NOMO-1 treated with DMSO at 0.1 percent for 48 hours (cell line): ENCODE data around the gene CEACAM21.
A peak's percentile ranks its signal among the peaks of the same experiment; 100 is the strongest.

ENCODE experiments used
- DNase-seq: peaks from one replicate; lab custom pipeline; 2025; ENCODE audit not compliant: unreplicated experiment; lab: John Stamatoyannopoulos, UW

Gene CEACAM21

GRCh38 chr19:41575998-41576397 lies at the start of gene CEACAM21:
Gene CEACAM21 (plus strand): TSS chr19:41576166. CDS start chr19:41576275, 109 bp downstream.
- peak; percentile 97 for DNase-seq

DNA sequence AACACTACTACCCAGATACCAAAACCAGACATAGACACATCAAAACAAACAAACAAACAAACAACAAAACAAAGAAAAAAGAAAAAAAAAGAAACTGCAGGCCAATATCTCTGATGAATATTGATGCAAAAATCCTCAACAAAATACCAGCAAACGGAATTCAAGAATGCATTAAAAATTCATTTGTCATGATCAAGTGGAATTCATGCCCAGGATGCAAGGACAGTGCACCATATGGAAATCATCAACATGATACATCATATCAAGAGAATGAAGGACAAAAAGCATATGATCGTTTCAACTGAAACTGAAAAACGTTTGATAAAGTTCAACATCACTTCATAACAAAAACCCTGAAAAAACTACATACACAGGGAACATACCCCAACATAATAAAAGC lies 48.9 kb upstream of the CEACAM21 start:
- no peak for DNase-seq

- DNase-seq: peak; percentile 84
These were observed 47.9 kb upstream of the CEACAM21 start for GRCh38 chr19:41528106-41528505.

DNA sequence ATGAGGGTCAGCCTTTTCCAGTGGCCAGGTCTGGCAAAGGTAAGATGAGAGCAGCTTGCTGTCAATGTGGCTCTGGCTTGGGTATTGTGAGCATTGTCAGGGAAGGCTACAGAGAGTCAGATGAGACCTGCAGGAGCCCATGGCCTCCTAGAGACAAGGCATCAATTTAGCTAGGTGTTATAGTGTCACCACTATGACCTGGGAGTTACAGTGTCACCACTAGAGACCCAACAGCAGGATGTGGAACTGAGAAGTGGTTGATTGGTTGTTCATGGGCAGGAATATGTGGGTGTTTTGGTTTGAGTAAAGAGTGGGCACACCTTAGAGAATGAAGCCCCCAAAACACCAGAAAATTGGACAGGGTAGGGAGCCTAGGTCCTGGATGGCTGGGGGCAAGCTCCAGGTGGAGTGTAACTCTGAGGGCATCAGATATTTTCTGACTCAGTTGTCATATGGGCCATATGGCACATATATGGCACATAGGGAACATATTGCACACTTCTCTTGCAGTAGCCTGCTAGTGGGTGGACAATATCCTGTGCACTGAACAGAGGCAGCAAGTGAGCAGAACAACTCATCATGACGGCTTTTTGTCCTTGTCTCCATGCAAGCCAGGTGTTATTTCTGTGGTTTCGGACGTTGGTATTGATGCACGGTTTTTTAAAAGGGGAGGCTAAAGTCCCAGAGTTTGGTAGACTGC lies 46.3 kb upstream of the CEACAM21 start:
- no peak for DNase-seq

- no peak for DNase-seq
These were observed 45.8 kb upstream of the CEACAM21 start for GRCh38 chr19:41530184-41530534.

DNA sequence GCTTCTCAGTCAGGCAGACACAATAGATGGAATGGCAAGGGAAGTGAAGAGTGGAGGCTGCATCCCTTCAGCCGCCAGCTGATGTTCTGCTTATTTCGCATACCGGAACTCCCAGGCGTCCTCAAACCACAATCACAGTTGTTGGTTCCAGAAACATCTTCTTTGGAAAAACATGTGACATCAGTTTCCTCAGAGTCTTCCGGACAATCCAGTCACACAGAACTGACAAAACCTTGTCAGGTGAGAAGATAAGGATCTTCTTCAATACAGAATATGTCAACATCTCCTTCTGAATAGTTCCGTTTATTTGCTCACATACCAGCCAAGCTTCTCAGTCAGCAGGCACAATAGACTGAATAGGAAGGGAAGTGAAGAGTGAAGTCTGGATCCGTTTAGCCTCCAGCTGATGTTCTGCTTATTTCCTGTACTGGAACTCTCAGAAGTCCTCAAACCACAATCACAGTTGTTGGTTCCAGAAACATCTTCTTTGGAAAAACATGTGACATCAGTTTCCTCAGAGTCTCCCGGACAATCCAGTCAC lies 45.1 kb upstream of the CEACAM21 start:
- DNase-seq: peak; percentile 85

- peak; percentile 99 for DNase-seq
These were observed 44.3 kb upstream of the CEACAM21 start for GRCh38 chr19:41531438-41532311.

DNA sequence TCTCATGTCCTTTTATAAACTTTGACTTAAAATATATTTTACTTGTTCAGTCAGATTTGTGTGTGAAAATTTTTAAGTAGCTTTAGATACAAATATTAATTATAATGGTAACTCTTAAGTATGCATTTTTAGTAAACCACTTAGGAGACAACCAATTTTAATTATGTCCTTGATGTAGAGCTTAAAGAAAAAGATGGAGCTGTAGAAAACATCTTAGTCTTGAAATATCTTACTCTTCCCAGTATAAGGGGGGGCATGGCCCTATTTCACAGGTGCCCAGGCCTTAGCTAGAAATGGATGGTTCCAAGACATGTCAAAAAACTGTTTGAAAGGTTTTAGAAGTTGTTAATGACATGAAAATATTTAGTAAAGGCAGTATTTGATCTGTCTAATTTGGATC lies 43.4 kb upstream of the CEACAM21 start:
- DNase-seq: no peak

DNA sequence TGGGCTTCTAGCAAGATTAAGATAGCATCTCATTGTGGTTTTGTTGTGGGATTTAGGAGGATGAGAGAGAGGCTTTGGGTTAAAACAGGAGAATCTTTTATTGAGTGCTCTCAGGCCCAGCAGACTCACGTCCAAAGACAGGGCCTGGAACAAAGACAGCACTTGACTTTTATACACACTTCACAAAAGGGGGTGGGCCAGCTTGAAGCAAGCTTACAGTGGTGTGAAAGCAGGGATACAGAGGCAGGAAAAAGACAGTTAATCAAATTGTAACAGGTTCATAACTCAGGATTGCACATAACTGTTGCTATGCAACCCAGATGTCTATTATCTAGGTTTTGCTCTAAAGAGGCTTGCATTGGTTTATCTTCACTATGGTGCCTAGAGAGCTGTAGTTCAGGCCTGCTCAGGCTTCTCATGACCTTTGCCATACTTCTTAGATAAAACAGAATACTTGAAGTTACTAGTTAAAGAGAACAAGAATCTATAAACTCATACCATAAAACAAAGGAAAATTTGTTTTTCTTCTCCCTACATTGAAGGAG lies 42.2 kb upstream of the CEACAM21 start:
- DNase-seq: no peak

DNA sequence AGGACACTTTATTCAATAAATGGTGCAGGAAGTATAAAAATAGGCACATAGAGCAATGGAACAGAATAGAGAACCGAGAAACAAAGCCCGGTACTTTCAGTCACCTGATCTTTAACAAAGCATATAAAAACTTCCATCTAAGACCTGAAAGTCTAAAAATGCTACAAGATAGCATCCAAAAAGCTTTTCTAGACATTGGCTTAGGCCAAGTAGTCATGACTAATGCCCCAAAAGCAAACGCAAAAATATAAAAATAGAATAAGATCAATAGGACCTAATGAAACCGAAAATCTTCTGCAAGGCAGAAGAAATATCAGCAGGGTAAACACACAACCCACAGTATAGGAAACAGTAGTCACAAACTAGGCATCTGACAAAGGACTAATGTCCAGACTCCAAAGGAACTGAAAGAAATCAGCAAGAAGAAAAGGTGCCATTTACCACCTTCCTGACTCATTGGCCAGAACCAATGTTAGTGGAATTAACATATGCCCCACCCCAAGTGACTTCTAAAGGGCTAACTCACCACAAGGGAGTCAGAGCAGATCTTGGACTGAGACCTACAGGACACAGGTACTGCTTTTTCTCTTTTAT lies 40.8 kb upstream of the CEACAM21 start:
- DNase-seq: peak; percentile 62

DNA sequence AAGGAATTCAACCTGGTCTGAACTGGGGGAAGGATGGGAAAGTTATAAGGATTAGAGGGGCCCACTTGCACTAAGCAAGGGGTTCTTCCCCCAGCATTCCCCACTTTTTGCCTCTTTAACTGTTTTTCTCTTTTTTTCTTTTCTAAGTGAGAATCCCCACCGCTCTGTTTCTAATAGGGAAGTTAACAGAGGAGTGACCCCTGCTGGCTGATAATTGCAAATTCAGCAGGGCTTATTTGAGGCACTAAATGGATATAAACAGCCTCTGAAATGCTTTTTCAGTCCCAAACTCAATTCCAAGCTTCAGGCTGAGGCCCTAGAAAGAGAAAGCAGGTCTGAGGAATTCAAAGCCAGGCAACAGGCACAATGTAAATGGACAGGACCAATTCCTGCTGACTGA lies 38.2 kb upstream of the CEACAM21 start:
- DNase-seq: peak; percentile 36

DNA sequence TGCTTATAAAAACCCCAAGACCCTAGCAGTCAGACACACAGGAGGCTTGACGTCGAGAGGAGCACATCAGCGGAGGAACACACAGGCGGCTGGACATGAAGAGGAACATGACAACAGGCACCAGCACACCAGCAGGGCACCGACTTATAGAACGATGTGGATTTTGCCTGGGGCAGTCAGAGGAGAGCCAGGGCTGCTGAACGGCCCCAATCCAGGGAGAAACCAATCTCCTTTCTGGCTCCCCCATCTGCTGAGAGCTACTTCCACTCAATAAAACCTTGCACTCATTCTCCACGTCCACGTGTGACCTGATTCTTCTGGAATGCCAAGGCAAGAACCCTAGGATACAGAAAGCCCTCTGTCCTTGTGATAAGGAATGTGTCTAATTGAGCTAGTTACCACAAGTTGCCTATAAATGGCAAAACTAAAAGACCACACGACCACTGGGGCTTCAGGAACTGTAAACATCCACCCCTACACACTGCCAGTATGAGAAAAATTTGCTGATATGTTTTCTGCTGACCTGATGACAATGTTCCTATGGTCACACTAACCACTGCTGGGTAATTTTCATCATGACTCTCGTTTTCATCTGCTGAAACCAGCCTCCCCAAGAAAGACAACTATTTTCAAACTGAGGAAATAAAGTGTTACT lies 35.8 kb upstream of the CEACAM21 start:
- DNase-seq: no peak

DNA sequence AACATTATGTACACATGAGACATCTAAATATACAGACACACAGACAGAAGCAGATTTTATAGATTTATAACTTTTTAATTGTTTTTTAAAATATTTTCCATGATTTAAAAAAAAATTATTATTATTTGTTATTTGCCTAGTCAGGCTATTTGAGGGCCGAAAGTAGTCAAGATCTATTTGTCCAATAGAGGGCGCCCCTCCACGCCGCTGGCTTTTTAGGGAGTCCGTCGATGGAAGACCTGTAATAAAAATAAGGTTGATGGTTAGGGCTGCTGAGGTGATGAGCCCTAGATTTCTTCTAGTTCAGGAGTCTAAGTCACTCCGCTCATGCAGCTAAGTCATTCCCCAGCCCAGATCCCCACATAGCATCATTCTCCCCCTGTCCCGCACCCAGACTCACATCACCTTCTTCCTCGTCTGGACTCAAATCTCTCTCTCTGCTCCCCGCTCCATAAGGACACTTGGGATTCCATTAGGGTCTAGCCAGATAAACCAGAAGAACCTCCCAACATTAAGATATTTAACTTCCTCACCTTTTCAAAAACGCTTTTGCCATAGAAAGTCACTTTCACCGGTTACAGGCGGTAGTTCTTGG lies 33.9 kb upstream of the CEACAM21 start:
- DNase-seq: peak; percentile 65

- no peak for DNase-seq
These were observed 33.3 kb upstream of the CEACAM21 start for GRCh38 chr19:41542622-41543021.

GRCh38 chr19:41543582-41543981 lies 32.4 kb upstream of the CEACAM21 start:
- DNase-seq: no peak

- DNase-seq: peak; percentile 68
These were observed 30.4 kb upstream of the CEACAM21 start for GRCh38 chr19:41545547-41545946.

- peak; percentile 78 for DNase-seq
These were observed 29.6 kb upstream of the CEACAM21 start for GRCh38 chr19:41546386-41546789.

DNA sequence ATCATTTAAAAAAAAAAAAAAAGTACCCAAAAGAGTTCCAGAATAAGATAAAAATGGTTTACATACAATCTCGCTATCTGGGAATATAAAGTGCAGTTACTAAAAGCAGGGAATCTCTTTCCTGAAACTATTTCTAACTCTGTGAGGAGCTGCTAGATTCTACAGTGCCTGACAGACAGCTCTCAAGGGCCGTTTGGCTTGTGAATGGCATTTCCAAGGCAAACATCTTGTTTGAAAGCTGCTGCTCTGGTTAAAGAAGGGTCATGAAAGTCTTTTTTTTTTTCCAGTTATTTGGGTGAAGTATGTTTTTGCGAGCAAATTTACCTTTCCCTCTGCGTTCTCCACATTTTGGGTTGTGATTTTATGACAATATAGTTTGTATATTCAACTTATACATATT lies 29.0 kb upstream of the CEACAM21 start:
- no peak for DNase-seq

DNA sequence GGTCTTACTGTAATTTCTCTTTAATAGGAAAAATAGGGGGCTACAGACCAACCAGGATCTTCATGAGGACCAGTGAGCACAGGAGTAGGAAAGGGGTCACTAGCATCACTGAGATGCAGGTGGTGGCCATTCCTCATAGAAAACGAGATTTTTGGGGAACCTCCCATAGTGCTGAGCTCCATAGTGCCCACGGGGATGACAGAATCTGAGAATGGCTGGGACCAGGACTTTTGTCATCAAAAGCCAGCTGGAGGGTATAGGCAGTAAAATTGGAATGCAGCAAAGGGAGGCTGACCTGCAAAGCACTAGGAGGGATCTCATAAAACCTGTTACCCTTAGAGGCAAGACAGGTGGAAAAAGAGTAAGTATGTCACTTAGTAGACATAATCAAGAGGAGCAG lies 28.4 kb upstream of the CEACAM21 start:
- DNase-seq: no peak

DNA sequence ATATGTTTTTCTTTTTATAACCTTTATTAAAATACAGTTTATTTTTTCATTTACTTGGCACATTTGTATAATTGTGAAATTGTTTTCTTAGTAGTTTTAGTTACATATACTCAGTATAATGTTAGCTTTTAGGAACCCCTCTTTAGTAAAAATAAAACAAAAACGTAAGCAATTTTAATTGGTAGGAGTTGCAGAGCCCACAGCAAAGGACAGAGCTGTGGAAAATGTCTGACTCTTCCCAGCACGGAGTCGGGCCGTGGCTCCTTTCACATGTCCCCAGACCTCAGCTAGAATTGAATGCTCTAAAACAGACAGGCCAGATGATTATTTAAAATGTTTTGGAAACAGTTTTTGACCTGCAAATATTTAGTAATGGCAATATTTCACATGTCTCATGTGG lies 27.9 kb upstream of the CEACAM21 start:
- no peak for DNase-seq
